ENCODE data around the gene CEP112.

CEP112 gene

GRCh38 chr17:66008680-66009079, 183.3 kb downstream of the CEP112 start:
- H3K27me3 ChIP-seq (ENCODE audit: insufficient read depth, low read length) = no peaks in the 10 kb centered on the region
- H3K36me3 ChIP-seq (ENCODE audit: insufficient read depth, low read length) = peaks cover 5% of the 10 kb centered on the region

GRCh38 chr17:66006654-66007053, 185.3 kb downstream of the CEP112 start:
- H3K4me3 ChIP-seq (ENCODE audit: low read length) = no peak overlapping the region

More at GRCh38 chr17:66008680-66009079, 183.3 kb downstream of the CEP112 start:
- Histone ChIP-seq H3K9me3 (ENCODE audit: low read length) (peaks cover 8% of the 10 kb centered on the region), H2AFZ (ENCODE audit: low read depth, low read length) (no peak overlapping the region), H3K4me1 (ENCODE audit: insufficient read depth, low read length) (no peaks in the 10 kb centered on the region), H3K4me3 (ENCODE audit: low read length) (no peak overlapping the region)

DNA sequence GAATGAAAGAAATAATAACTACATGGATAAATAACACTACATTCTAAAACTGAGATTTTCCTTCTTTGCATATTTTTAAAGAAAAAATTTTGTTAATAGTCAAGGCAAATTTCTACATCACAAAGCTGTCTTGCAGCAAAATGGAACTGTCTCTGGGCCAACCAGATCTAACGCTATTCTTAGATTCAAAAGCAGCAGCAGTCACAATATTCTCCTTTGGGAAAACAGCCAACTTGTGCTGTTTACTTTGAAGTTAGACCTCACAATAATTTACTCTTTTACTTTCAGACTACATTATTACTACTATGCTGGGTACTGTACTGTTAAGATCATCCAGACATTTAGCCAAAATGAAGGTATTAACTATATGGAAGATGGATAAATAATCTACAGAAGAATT, 189.1 kb downstream of the CEP112 start:
- Histone ChIP-seq H3K36me3 (ENCODE audit: insufficient read depth, low read length) (peaks cover 10% of the 10 kb centered on the region), H3K9me3 (ENCODE audit: low read length) (peaks cover 10% of the 10 kb centered on the region), H2AFZ (ENCODE audit: low read depth, low read length) (no peak overlapping the region), H3K4me1 (ENCODE audit: insufficient read depth, low read length) (no peaks in the 10 kb centered on the region), H3K4me3 (ENCODE audit: low read length) (no peak overlapping the region), H3K27me3 (ENCODE audit: insufficient read depth, low read length) (no peaks in the 10 kb centered on the region)

More at GRCh38 chr17:66006654-66007053, 185.3 kb downstream of the CEP112 start:
- Histone ChIP-seq H3K9me3 (ENCODE audit: low read length) (peaks cover 7% of the 10 kb centered on the region), H3K27me3 (ENCODE audit: insufficient read depth, low read length) (no peaks in the 10 kb centered on the region), H3K36me3 (ENCODE audit: insufficient read depth, low read length) (peaks cover 8% of the 10 kb centered on the region), H2AFZ (ENCODE audit: low read depth, low read length) (no peak overlapping the region), H3K4me1 (ENCODE audit: insufficient read depth, low read length) (no peaks in the 10 kb centered on the region)

DNA sequence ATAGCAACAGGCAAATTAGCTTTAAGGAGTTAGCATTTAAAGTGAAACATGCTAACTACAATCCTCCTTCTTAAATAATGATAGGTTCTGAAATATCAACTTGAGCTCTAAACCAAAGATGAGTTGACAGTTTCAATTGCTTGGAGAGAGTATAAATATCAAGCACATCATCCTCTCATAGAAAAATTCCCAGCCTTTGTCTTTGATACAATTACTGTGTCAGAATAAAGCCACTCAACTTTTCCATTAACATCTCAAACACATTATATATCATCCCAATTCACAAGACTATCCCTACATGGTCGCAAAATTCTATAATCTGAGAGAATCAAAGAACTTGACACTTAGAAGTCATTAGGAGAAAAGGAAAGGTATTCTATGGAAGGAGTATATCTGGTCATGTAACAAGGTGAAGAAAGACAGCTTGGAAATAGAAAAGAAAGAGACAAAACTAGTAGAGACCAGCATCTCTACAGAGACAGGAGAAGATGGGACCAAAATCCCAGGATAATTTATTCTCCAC, 189.8 kb downstream of the CEP112 start:
- H2AFZ ChIP-seq (ENCODE audit: low read depth, low read length) = no peak overlapping the region
- no peak overlapping the region for H3K4me3 ChIP-seq (ENCODE audit: low read length)
- peaks cover 10% of the 10 kb centered on the region for H3K36me3 ChIP-seq (ENCODE audit: insufficient read depth, low read length)
- H3K27me3 ChIP-seq (ENCODE audit: insufficient read depth, low read length) = no peaks in the 10 kb centered on the region
- peaks cover 10% of the 10 kb centered on the region for H3K9me3 ChIP-seq (ENCODE audit: low read length)
- no peaks in the 10 kb centered on the region for H3K4me1 ChIP-seq (ENCODE audit: insufficient read depth, low read length)

- H3K4me1 ChIP-seq (ENCODE audit: insufficient read depth, low read length) = no peaks in the 10 kb centered on the region
- H2AFZ ChIP-seq (ENCODE audit: low read depth, low read length) = no peak overlapping the region
- no peaks in the 10 kb centered on the region for H3K27me3 ChIP-seq (ENCODE audit: insufficient read depth, low read length)
- H3K36me3 ChIP-seq (ENCODE audit: insufficient read depth, low read length) = peaks cover 10% of the 10 kb centered on the region
- H3K9me3 ChIP-seq (ENCODE audit: low read length) = peaks cover 10% of the 10 kb centered on the region
- no peak overlapping the region for H3K4me3 ChIP-seq (ENCODE audit: low read length)
These were observed 191.7 kb downstream of the CEP112 start for GRCh38 chr17:66000216-66000615.

DNA sequence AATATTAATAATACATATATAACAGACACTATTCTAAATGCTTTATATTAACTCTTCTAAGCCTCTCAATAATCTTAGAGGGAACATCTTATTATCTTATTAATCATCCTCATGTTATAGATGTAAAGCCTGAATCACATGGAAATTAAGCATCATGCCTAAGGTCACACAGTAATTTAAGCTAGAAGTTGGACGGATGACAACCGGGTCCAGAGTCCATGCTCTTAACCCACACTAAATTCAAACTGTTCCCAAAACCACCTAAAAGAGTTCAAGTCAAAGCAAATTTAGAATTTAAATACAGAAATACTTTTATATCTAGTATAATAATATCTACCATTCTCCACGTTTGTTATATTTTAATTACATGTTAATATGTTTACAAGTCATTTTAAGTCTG, 193.3 kb downstream of the CEP112 start:
- H3K4me1 ChIP-seq (ENCODE audit: insufficient read depth, low read length) = no peaks in the 10 kb centered on the region
- H2AFZ ChIP-seq (ENCODE audit: low read depth, low read length) = no peak overlapping the region
- H3K4me3 ChIP-seq (ENCODE audit: low read length) = no peak overlapping the region
- peaks cover 6% of the 10 kb centered on the region for H3K9me3 ChIP-seq (ENCODE audit: low read length)
- H3K36me3 ChIP-seq (ENCODE audit: insufficient read depth, low read length) = peaks cover 5% of the 10 kb centered on the region
- H3K27me3 ChIP-seq (ENCODE audit: insufficient read depth, low read length) = no peaks in the 10 kb centered on the region

GRCh38 chr17:65994679-65995078, 197.3 kb downstream of the CEP112 start:
- Histone ChIP-seq H3K4me3 (ENCODE audit: low read length) (no peak overlapping the region), H2AFZ (ENCODE audit: low read depth, low read length) (no peak overlapping the region), H3K36me3 (ENCODE audit: insufficient read depth, low read length) (no peaks in the 10 kb centered on the region), H3K27me3 (ENCODE audit: insufficient read depth, low read length) (no peaks in the 10 kb centered on the region), H3K9me3 (ENCODE audit: low read length) (no peaks in the 10 kb centered on the region), H3K4me1 (ENCODE audit: insufficient read depth, low read length) (no peaks in the 10 kb centered on the region)

GRCh38 chr17:65994114-65994513, 197.8 kb downstream of the CEP112 start:
- no peaks in the 10 kb centered on the region for H3K9me3 ChIP-seq (ENCODE audit: low read length)
- H2AFZ ChIP-seq (ENCODE audit: low read depth, low read length) = no peak overlapping the region
- H3K27me3 ChIP-seq (ENCODE audit: insufficient read depth, low read length) = no peaks in the 10 kb centered on the region
- no peaks in the 10 kb centered on the region for H3K4me1 ChIP-seq (ENCODE audit: insufficient read depth, low read length)
- no peaks in the 10 kb centered on the region for H3K36me3 ChIP-seq (ENCODE audit: insufficient read depth, low read length)
- no peak overlapping the region for H3K4me3 ChIP-seq (ENCODE audit: low read length)

GRCh38 chr17:65990593-65990992, 201.3 kb downstream of the CEP112 start:
- Histone ChIP-seq H2AFZ (ENCODE audit: low read depth, low read length) (no peak overlapping the region), H3K27me3 (ENCODE audit: insufficient read depth, low read length) (no peaks in the 10 kb centered on the region), H3K4me1 (ENCODE audit: insufficient read depth, low read length) (no peaks in the 10 kb centered on the region), H3K9me3 (ENCODE audit: low read length) (peaks cover 1% of the 10 kb centered on the region), H3K36me3 (ENCODE audit: insufficient read depth, low read length) (no peaks in the 10 kb centered on the region), H3K4me3 (ENCODE audit: low read length) (no peak overlapping the region)

GRCh38 chr17:65988451-65988850, 203.5 kb downstream of the CEP112 start:
- H3K4me3 ChIP-seq (ENCODE audit: low read length) = no peak overlapping the region
- no peaks in the 10 kb centered on the region for H3K36me3 ChIP-seq (ENCODE audit: insufficient read depth, low read length)
- H2AFZ ChIP-seq (ENCODE audit: low read depth, low read length) = no peak overlapping the region
- no peaks in the 10 kb centered on the region for H3K27me3 ChIP-seq (ENCODE audit: insufficient read depth, low read length)
- no peaks in the 10 kb centered on the region for H3K4me1 ChIP-seq (ENCODE audit: insufficient read depth, low read length)
- H3K9me3 ChIP-seq (ENCODE audit: low read length) = peaks cover 1% of the 10 kb centered on the region

- Histone ChIP-seq H3K4me3 (ENCODE audit: low read length) (no peak overlapping the region), H2AFZ (ENCODE audit: low read depth, low read length) (no peak overlapping the region), H3K4me1 (ENCODE audit: insufficient read depth, low read length) (no peaks in the 10 kb centered on the region), H3K27me3 (ENCODE audit: insufficient read depth, low read length) (no peaks in the 10 kb centered on the region), H3K36me3 (ENCODE audit: insufficient read depth, low read length) (no peaks in the 10 kb centered on the region), H3K9me3 (ENCODE audit: low read length) (peaks cover 1% of the 10 kb centered on the region)
These were observed 203.9 kb downstream of the CEP112 start for GRCh38 chr17:65987988-65988387.

DNA sequence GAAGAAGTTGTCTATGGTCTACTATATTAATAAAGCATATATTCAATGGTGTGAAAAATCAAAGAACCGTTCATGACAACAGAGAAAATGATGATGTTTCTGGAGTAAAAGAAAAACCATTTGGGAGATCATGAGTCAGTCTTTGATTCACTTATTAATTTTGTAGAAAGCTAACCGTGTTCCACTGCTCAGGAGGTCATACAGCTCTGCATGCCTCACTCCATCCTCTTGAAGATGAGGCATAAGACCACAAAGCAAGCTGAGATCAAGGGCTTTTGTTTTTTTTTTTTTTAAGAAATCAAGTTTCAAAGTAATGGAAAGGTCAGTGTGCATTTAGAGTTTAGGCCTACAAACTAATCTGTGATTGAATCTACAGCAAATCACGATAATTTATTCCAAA, 206.4 kb downstream of the CEP112 start:
- Histone ChIP-seq H3K27me3 (ENCODE audit: insufficient read depth, low read length) (no peaks in the 10 kb centered on the region), H3K9me3 (ENCODE audit: low read length) (peaks cover 3% of the 10 kb centered on the region), H3K4me1 (ENCODE audit: insufficient read depth, low read length) (no peaks in the 10 kb centered on the region), H3K36me3 (ENCODE audit: insufficient read depth, low read length) (no peaks in the 10 kb centered on the region), H2AFZ (ENCODE audit: low read depth, low read length) (no peak overlapping the region), H3K4me3 (ENCODE audit: low read length) (no peak overlapping the region)

- no peaks in the 10 kb centered on the region for H3K4me1 ChIP-seq (ENCODE audit: insufficient read depth, low read length)
- H3K4me3 ChIP-seq (ENCODE audit: low read length) = no peak overlapping the region
- no peaks in the 10 kb centered on the region for H3K36me3 ChIP-seq (ENCODE audit: insufficient read depth, low read length)
- H3K27me3 ChIP-seq (ENCODE audit: insufficient read depth, low read length) = no peaks in the 10 kb centered on the region
- H2AFZ ChIP-seq (ENCODE audit: low read depth, low read length) = no peak overlapping the region
- peaks cover 3% of the 10 kb centered on the region for H3K9me3 ChIP-seq (ENCODE audit: low read length)
These were observed 207.6 kb downstream of the CEP112 start for GRCh38 chr17:65984299-65984698.

DNA sequence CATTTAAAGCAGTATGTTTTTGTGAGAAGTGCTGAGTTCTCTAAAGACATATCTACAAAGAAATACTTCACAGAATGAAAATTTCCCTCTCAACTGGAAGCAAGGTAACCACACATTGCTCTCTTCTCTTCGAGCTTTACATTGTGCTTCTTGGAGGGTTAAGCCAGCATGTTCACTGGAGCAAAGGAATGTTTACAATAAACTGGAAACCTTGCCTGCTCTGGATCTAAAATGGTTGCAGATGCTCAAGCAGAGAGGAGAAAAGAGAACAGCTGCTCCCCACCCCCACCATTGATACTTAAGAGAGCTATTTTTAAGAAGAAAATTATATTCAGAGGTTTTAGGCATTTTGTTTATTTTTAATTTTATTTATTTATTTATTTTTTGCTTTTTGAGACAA, 213.1 kb downstream of the CEP112 start:
- no peaks in the 10 kb centered on the region for H3K4me1 ChIP-seq (ENCODE audit: insufficient read depth, low read length)
- no peak overlapping the region for H2AFZ ChIP-seq (ENCODE audit: low read depth, low read length)
- H3K36me3 ChIP-seq (ENCODE audit: insufficient read depth, low read length) = no peaks in the 10 kb centered on the region
- H3K27me3 ChIP-seq (ENCODE audit: insufficient read depth, low read length) = no peaks in the 10 kb centered on the region
- no peak overlapping the region for H3K4me3 ChIP-seq (ENCODE audit: low read length)
- peaks cover 2% of the 10 kb centered on the region for H3K9me3 ChIP-seq (ENCODE audit: low read length)
